HG03442 (cell line): ENCODE data around the gene GPR107.

ENCODE experiments used
- ATAC-seq: cut with Tn5 transposase; IDR thresholded peaks from one replicate; pipeline ENCODE4 v1.9.1; 2021; ENCODE audit warnings: mild to moderate bottlenecking, moderate library complexity; ENCODE audit not compliant: unreplicated experiment

Gene GPR107

GRCh38 chr9:130179331-130179907, 125.7 kb downstream of the GPR107 start:
- ATAC-seq: no peak

- ATAC-seq: no peak
These were observed 126.8 kb downstream of the GPR107 start for GRCh38 chr9:130180516-130180915.

GRCh38 chr9:130181678-130182380, 128.1 kb downstream of the GPR107 start:
- no peak for ATAC-seq

- ATAC-seq: no peak
These were observed 128.7 kb downstream of the GPR107 start for GRCh38 chr9:130182381-130182909.

GRCh38 chr9:130183133-130183762, 129.5 kb downstream of the GPR107 start:
- no peak for ATAC-seq

DNA sequence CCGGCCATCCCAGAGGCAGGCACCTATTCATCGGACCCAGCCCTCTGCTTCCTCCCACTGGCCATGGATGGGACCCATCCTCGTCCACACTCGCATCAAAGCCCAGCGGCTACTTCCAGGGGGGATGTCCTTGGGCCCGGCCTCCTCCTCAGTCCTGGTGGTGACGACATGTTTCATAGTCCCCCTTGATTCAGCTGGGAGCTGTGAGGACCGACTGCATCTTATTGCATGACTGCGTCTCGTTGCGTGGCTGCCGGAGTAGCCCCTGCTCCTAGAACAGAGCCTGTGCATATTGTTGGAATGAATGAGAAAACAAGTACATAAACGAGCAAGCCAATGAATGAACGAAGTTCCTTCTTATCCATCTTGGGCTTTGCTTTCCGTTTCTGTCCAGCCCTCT, 131.3 kb downstream of the GPR107 start:
- no peak for ATAC-seq

- no peak for ATAC-seq
These were observed 131.9 kb downstream of the GPR107 start for GRCh38 chr9:130185490-130186031.

DNA sequence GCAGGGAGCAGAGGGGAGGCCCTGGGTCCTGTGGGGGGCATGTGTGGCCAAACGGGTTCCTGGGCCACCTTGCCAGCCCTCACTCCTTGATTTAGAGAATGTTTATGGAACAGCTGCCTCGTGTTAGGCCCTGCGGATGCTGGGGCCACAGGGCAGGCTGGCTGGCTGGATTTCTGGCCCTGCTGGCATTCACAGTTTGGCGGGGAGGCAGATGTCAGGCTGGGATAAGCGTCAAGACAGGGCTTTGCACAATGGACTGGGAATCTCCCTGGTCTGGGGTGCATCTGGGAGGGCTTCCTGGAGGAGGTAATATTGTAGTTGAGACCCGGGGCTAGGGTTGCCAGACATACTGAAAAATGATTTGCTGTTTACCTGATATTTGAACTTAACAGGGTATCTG, 132.3 kb downstream of the GPR107 start:
- no peak for ATAC-seq

GRCh38 chr9:130186839-130187522, 133.3 kb downstream of the GPR107 start:
- ATAC-seq: no peak

- ATAC-seq: no peak
These were observed 133.8 kb downstream of the GPR107 start for GRCh38 chr9:130187523-130187846.

- no peak for ATAC-seq
These were observed 135.3 kb downstream of the GPR107 start for GRCh38 chr9:130188860-130189481.
